HG02763 (cell line): ENCODE data around the gene KCNAB1.

Experiments
- ATAC-seq: cut with Tn5 transposase; IDR thresholded peaks from one replicate; pipeline ENCODE4 v1.9.1; 2021; ENCODE audit warnings: mild to moderate bottlenecking, moderate library complexity; ENCODE audit not compliant: unreplicated experiment

The KCNAB1 gene

GRCh38 chr3:156307704-156308103, 187.3 kb downstream of the KCNAB1 start:
- no peak for ATAC-seq

- no peak for ATAC-seq
These were observed 191.1 kb downstream of the KCNAB1 start for GRCh38 chr3:156311431-156311830.

- ATAC-seq: no peak
These were observed 191.6 kb downstream of the KCNAB1 start for GRCh38 chr3:156311930-156312329.

- ATAC-seq: no peak
These were observed 195.7 kb downstream of the KCNAB1 start for GRCh38 chr3:156316076-156316475.

GRCh38 chr3:156317462-156318074, 197.2 kb downstream of the KCNAB1 start:
- ATAC-seq: no peak

GRCh38 chr3:156321945-156322344, 201.6 kb downstream of the KCNAB1 start:
- ATAC-seq: no peak

GRCh38 chr3:156323466-156323865, 203.1 kb downstream of the KCNAB1 start:
- ATAC-seq: no peak

- ATAC-seq: no peak
These were observed 210.0 kb downstream of the KCNAB1 start for GRCh38 chr3:156330415-156330814.

GRCh38 chr3:156332304-156332703, 211.9 kb downstream of the KCNAB1 start:
- ATAC-seq: no peak

- no peak for ATAC-seq
These were observed 214.6 kb downstream of the KCNAB1 start for GRCh38 chr3:156334841-156335545.

GRCh38 chr3:156339491-156339890, 219.1 kb downstream of the KCNAB1 start:
- ATAC-seq: no peak

GRCh38 chr3:156341332-156341731, 221.0 kb downstream of the KCNAB1 start:
- ATAC-seq: no peak

GRCh38 chr3:156341831-156342416, 221.5 kb downstream of the KCNAB1 start:
- peak; percentile 100 for ATAC-seq

- no peak for ATAC-seq
These were observed 223.8 kb downstream of the KCNAB1 start for GRCh38 chr3:156344215-156344614.

- ATAC-seq: no peak
These were observed 228.7 kb downstream of the KCNAB1 start for GRCh38 chr3:156349111-156349510.

- no peak for ATAC-seq
These were observed 229.6 kb downstream of the KCNAB1 start for GRCh38 chr3:156349978-156350377.

GRCh38 chr3:156350781-156351180, 230.4 kb downstream of the KCNAB1 start:
- no peak for ATAC-seq

- no peak for ATAC-seq
These were observed 231.4 kb downstream of the KCNAB1 start for GRCh38 chr3:156351783-156352182.

GRCh38 chr3:156352728-156353127, 232.3 kb downstream of the KCNAB1 start:
- no peak for ATAC-seq

- ATAC-seq: no peak
These were observed 233.2 kb downstream of the KCNAB1 start for GRCh38 chr3:156353563-156353962.

GRCh38 chr3:156356537-156357363, 236.4 kb downstream of the KCNAB1 start:
- ATAC-seq: no peak
